GM23248 (cell line): ENCODE results near the gene MBNL1. TPM values are rescaled to one million over a fixed set of nuclear protein-coding genes. Genes with fewer than 3 reads are reported as not detected.

Source experiments
- DNase-seq: peaks from one replicate; pipeline ENCODE4 v3.0.0-alpha.2; 2015
- H2AFZ ChIP-seq: fragments of 200-600 bp; sonication (generic); 2 replicates; pipeline ENCODE4 v1.6.1; 2016; ENCODE audit warnings: antibody characterized with exemption
- H3F3A ChIP-seq: fragments of 200-600 bp; sonication (generic); 2 replicates; pipeline ENCODE4 v1.6.1; 2016; ENCODE audit warnings: mild to moderate bottlenecking, antibody characterized with exemption, mixed run types; ENCODE audit not compliant: insufficient read depth
- H3K27ac ChIP-seq: fragments of 200-600 bp; sonication (generic); 2 replicates; pipeline ENCODE4 v1.5.1; 2016; ENCODE audit warnings: mild to moderate bottlenecking
- H3K27me3 ChIP-seq: fragments of 200-600 bp; sonication (generic); replicated peaks from 2 replicates; pipeline ENCODE4 v1.6.1; 2016; ENCODE audit warnings: mild to moderate bottlenecking; ENCODE audit not compliant: insufficient read depth
- H3K36me3 ChIP-seq: fragments of 200-600 bp; sonication (generic); 2 replicates; pipeline ENCODE4 v1.6.1; 2016; ENCODE audit warnings: low read depth, mild to moderate bottlenecking
- H3K4me1 ChIP-seq: fragments of 200-600 bp; sonication (generic); 2 replicates; pipeline ENCODE4 v1.6.1; 2016; ENCODE audit warnings: mild to moderate bottlenecking; ENCODE audit not compliant: insufficient read depth
- H3K4me2 ChIP-seq: fragments of 200-600 bp; sonication (generic); one replicate; pipeline ENCODE4 v1.6.1; 2016; ENCODE audit warnings: mild to moderate bottlenecking; ENCODE audit not compliant: unreplicated experiment
- H3K4me3 ChIP-seq: fragments of 200-600 bp; sonication (generic); 2 replicates; pipeline ENCODE4 v1.5.1; 2016; ENCODE audit warnings: mild to moderate bottlenecking
- H3K79me2 ChIP-seq: fragments of 200-600 bp; sonication (generic); 2 replicates; pipeline ENCODE4 v1.6.1; 2016; ENCODE audit warnings: mild to moderate bottlenecking; ENCODE audit not compliant: insufficient read depth
- H3K9ac ChIP-seq: fragments of 200-600 bp; sonication (generic); 2 replicates; pipeline ENCODE4 v1.6.1; 2016; ENCODE audit warnings: mild to moderate bottlenecking
- H3K9me2 ChIP-seq: fragments of 200-600 bp; sonication (generic); 2 replicates; pipeline ENCODE4 v1.6.1; 2016; ENCODE audit warnings: mixed run types, mild to moderate bottlenecking, moderate library complexity; ENCODE audit not compliant: insufficient read depth
- H3K9me3 ChIP-seq: fragments of 200-600 bp; sonication (generic); one replicate; pipeline ENCODE4 v1.6.1; 2017; ENCODE audit warnings: low read depth
- H4K20me1 ChIP-seq: fragments of 200-600 bp; sonication (generic); 2 replicates; pipeline ENCODE4 v1.6.0; 2016; ENCODE audit not compliant: insufficient read depth
- EZH2 ChIP-seq: fragments of 200-600 bp; sonication (generic); IDR thresholded peaks from 2 replicates; pipeline ENCODE4 v1.6.1; 2018; ENCODE audit warnings: antibody characterized with exemption, mild to moderate bottlenecking; ENCODE audit not compliant: insufficient read depth, poor library complexity, severe bottlenecking
- EZH2phosphoT487 ChIP-seq: fragments of 200-600 bp; sonication (generic); IDR thresholded peaks from 2 replicates; pipeline ENCODE4 v1.6.1; 2018; ENCODE audit warnings: antibody characterized with exemption, moderate library complexity, mild to moderate bottlenecking, low read depth; ENCODE audit not compliant: insufficient read depth
- WGBS, 2 experiments: methylation state at CpG; one replicate each; pipeline ENCODE4 v1.1.6; 2015 to 2017; ENCODE audit warnings: low lambda C conversion rate in 2 of 2, low coverage in 1 of 2; ENCODE audit errors: missing lambda C conversion rate in 2 of 2; 5-methylcytosine and 5-hydroxymethylcytosine counted together
- in situ Hi-C: fragments of 300-500 bp; cut with MboI; formaldehyde crosslinking; loops from 2 replicates; pipeline ENCODE4 v1.15.0; 2020
- polyA plus RNA-seq: library from polyadenylated mRNA; unstranded; fragments of >200 nt; fragmentation: Nextera tagmentation; extraction: Ambion mirVana; gene quantifications from 2 replicates; pipeline ENCODE4 v1.2.1, GENCODE V29; 2016
- total RNA-seq: library from RNA; depleted of rRNA; stranded (reverse); fragments of >200 nt; shearing (Covaris generic); gene quantifications from 2 replicates; pipeline ENCODE4 v1.2.3, GENCODE V29; 2014

Gene MBNL1
- total and polyA plus RNA-seq, 2 experiments from 2014 or later, result 89.5 to 262 TPM

DNA sequence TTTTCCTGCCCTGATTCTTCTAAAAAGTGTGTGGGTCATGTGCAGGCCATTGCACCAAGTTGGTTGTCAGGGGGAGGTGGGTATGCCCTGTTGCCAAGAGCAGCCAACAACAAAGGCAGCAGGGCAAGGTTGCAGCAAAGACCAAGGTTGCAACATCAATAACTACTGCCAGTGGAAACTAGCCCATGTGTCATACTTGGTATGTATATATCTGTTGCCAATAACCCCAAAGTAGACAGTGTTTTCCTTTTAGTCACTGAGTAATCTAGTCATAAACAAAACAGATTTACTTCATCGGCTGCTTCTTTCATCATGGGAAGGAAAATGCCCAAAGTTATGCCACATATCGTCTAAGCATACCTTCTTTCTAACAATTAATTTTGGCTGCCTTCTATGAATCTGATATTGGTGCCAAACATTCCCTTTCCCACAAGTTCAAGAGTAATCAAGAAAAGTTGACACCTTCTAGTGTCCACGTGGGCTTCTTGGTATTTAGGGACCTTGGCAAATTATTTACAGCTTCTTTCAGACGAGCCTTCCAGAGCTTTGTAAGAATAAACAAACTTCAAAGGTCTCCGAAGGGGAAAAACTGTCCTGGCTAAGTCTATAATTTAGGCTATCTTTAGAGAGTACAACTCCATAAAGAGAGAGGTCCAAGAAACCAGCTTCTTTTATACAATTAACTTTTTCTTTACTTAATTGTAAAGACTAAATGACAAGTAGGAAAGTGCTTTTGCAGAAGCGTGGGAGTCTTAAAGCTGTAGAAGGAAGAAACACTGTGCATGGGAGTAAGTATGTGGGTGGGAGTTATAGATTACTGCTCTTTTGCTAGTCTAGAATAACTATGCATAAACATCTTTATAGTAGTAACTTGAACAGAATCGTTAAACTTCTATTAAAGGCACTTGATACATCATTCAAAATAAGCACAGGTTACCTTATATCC lies 10.0 kb upstream of the MBNL1 start:
- TF ChIP-seq EZH2phosphoT487 (no peak), EZH2 (no peak)
- no peaks in the 10 kb centered on the region for H3K9me3 ChIP-seq
- 18% methylated on average over 7 of the region's 7 CpGs for WGBS, 2 experiments
- H3K9ac ChIP-seq, result peak overlapping the region; percentile 71
- no peaks in the 10 kb centered on the region for H3K27me3 ChIP-seq
- H3F3A ChIP-seq, result peaks cover 16% of the 10 kb centered on the region
- peak overlapping the region; percentile 88 for H3K4me2 ChIP-seq
- H3K79me2 ChIP-seq, result no peaks in the 10 kb centered on the region
- peak; percentile 99 for DNase-seq
- no peak overlapping the region for H2AFZ ChIP-seq
- peaks cover 3% of the 10 kb centered on the region; the same call in 1 of the 2 replicates for H3K9me2 ChIP-seq
- peaks cover 28% of the 10 kb centered on the region for H3K4me1 ChIP-seq
- H3K4me3 ChIP-seq, result peak overlapping the region; percentile 60
- in situ Hi-C loops, result no loop called here
- no peaks in the 10 kb centered on the region for H3K36me3 ChIP-seq
- no peaks in the 10 kb centered on the region for H4K20me1 ChIP-seq
- H3K27ac ChIP-seq, result peak overlapping the region; percentile 84

GRCh38 chr3:152259468-152259867 lies 9.3 kb upstream of the MBNL1 start:
- Histone ChIP-seq H3K27me3 (no peaks in the 10 kb centered on the region), H2AFZ (no peak overlapping the region), H3K9me3 (no peaks in the 10 kb centered on the region), H3K4me1 (peaks cover 28% of the 10 kb centered on the region), H3K4me2 (peak overlapping the region; percentile 88), H3K4me3 (no peak overlapping the region), H3K9me2 (peaks cover 3% of the 10 kb centered on the region; the same call in 1 of the 2 replicates), H3K36me3 (no peaks in the 10 kb centered on the region), H3K9ac (peak overlapping the region; percentile 71; the same call in 1 of the 2 replicates), H4K20me1 (no peaks in the 10 kb centered on the region), H3F3A (peaks cover 16% of the 10 kb centered on the region), H3K79me2 (no peaks in the 10 kb centered on the region), H3K27ac (no peak overlapping the region)
- in situ Hi-C loops, result no loop called here
- TF ChIP-seq EZH2 (no peak), EZH2phosphoT487 (no peak)
- no peak for DNase-seq
- WGBS, 2 experiments, result 73 to 81% methylated on average over 2 of the region's 2 CpGs

- WGBS, 2 experiments, result 86 to 88% methylated on average over 3 of the region's 3 CpGs
- H3K9me2 ChIP-seq, result peaks cover 3% of the 10 kb centered on the region; the same call in 1 of the 2 replicates
- no peaks in the 10 kb centered on the region for H4K20me1 ChIP-seq
- H2AFZ ChIP-seq, result no peak overlapping the region
- H3K4me3 ChIP-seq, result no peak overlapping the region
- H3K36me3 ChIP-seq, result no peaks in the 10 kb centered on the region
- H3K27me3 ChIP-seq, result no peaks in the 10 kb centered on the region
- H3K4me2 ChIP-seq, result no peak overlapping the region
- in situ Hi-C loops, result loop anchor here (10.0 kb wide), 1 partner anchor 185 kb away; no protein-coding TSS in a partner anchor
- H3K79me2 ChIP-seq, result peaks cover 1% of the 10 kb centered on the region; the same call in 1 of the 2 replicates
- H3K9me3 ChIP-seq, result no peaks in the 10 kb centered on the region
- no peak overlapping the region for H3K27ac ChIP-seq
- TF ChIP-seq EZH2 (no peak), EZH2phosphoT487 (no peak)
- peaks cover 28% of the 10 kb centered on the region for H3K4me1 ChIP-seq
- peaks cover 16% of the 10 kb centered on the region for H3F3A ChIP-seq
- no peak overlapping the region for H3K9ac ChIP-seq
- DNase-seq, result no peak
These were observed 8.7 kb upstream of the MBNL1 start for GRCh38 chr3:152260026-152260425.

- in situ Hi-C loops, result loop anchor here (10.0 kb wide), 1 partner anchor 184 kb away; no protein-coding TSS in a partner anchor
- 96 to 97% methylated on average over 1 of the region's 1 CpG for WGBS, 2 experiments
- TF ChIP-seq EZH2 (no peak), EZH2phosphoT487 (no peak)
- H3K9ac ChIP-seq, result no peak overlapping the region
- no peak overlapping the region for H3K4me2 ChIP-seq
- no peak overlapping the region for H2AFZ ChIP-seq
- DNase-seq, result no peak
- no peaks in the 10 kb centered on the region for H3K36me3 ChIP-seq
- H3K4me3 ChIP-seq, result no peak overlapping the region
- peaks cover 30% of the 10 kb centered on the region for H3K4me1 ChIP-seq
- H3K9me2 ChIP-seq, result peaks cover 3% of the 10 kb centered on the region; the same call in 1 of the 2 replicates
- no peaks in the 10 kb centered on the region for H4K20me1 ChIP-seq
- no peaks in the 10 kb centered on the region for H3K9me3 ChIP-seq
- H3K27ac ChIP-seq, result no peak overlapping the region
- peaks cover 16% of the 10 kb centered on the region for H3F3A ChIP-seq
- peaks cover 5% of the 10 kb centered on the region; the same call in 1 of the 2 replicates for H3K79me2 ChIP-seq
- H3K27me3 ChIP-seq, result no peaks in the 10 kb centered on the region
These were observed 8.2 kb upstream of the MBNL1 start for GRCh38 chr3:152260529-152260928.
